Activated T-helper 2 cell treated with anti-CD3 and anti-CD28 coated beads, Interferon-gamma antibody, Interleukin-2, Interleukin-4, amounts not matched to agents 10 μg/mL and 5 μg/mL and 100 μg/mL, durations not matched to agents 14 hours and 24 hours and 36 hours (primary cell): Measurements from ENCODE around the gene GBGT1. TPM values are rescaled to one million over a fixed set of nuclear protein-coding genes. Genes with fewer than 3 reads are reported as not detected.

Experiments
- DNase-seq: peaks from one replicate; pipeline ENCODE4 v3.0.0; 2021; ENCODE audit warnings: low spot score
- H3K27ac Mint-ChIP-seq: one replicate; pipeline ENCODE4 v1.8.0; 2021; ENCODE audit warnings: mixed read lengths
- H3K27me3 Mint-ChIP-seq: one replicate; pipeline ENCODE4 v1.8.0; 2021; ENCODE audit warnings: low read depth, mixed read lengths
- H3K36me3 Mint-ChIP-seq: one replicate; pipeline ENCODE4 v1.8.0; 2021; ENCODE audit warnings: low read depth, mixed read lengths
- H3K4me1 Mint-ChIP-seq: one replicate; pipeline ENCODE4 v1.8.0; 2021; ENCODE audit warnings: low read depth, mixed read lengths
- H3K4me3 Mint-ChIP-seq: one replicate; pipeline ENCODE4 v1.8.0; 2021; ENCODE audit warnings: low read depth, mild to moderate bottlenecking, moderate library complexity, mixed read lengths
- H3K9me3 Mint-ChIP-seq: one replicate; pipeline ENCODE4 v1.8.0; 2021; ENCODE audit warnings: mixed read lengths
- intact Hi-C: fragments of 100-400 bp; cut with micrococcal nuclease; formaldehyde crosslinking; loops from one replicate; pipeline ENCODE4 v1.15.1; 2023
- total RNA-seq: library from RNA; stranded (reverse); gene quantifications from 2 replicates; pipeline ENCODE4 v1.2.3, GENCODE V29; 2022

Gene GBGT1
- total RNA-seq, 1 donor from 2014 or later = 6.8 TPM

DNA sequence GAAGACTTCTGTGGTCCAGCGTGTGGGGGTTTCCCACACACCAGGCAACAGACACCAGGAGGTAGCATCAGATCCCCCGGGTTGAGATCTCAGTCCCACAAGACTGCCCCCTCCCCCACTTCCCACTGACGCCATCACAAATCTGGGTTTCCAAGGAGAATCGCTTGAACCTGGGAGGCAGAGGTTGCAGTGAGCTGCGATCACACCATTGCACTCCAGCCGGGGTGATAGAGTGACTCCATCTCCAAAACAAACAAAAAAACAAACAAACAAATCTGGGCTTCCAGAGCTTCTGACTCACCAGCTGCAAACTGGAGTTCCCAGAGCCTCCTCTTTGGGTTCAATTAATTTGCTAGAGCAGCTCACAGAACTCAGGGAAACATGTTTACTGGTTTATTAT, 4.7 kb upstream of the GBGT1 start:
- peaks cover 10% of the 10 kb centered on the region for H3K27me3 Mint-ChIP-seq

DNA sequence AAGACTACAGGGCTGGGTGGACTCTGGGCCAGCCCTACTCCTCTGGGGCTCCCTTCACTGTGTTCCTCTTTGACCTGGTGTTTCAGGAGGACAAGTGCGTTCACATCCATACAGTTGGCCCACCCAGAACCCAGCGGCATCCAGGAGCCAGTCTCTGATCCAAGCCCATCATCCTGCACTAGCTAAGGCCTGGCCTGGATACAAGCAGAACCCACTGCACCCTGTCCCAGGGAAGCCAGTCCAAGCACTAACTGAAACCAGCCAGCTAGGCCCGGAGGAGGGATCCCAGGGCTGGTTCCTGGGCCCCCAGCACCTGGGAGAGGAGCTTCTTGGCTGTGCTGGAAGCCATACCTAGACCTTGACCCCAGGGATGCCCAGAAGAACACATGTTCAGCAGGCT, 4.1 kb upstream of the GBGT1 start:
- H3K9me3 Mint-ChIP-seq = no peaks in the 10 kb centered on the region
- H3K36me3 Mint-ChIP-seq = no peaks in the 10 kb centered on the region
- no peak overlapping the region for H3K27ac Mint-ChIP-seq
- H3K4me1 Mint-ChIP-seq = no peaks in the 10 kb centered on the region
- H3K4me3 Mint-ChIP-seq = no peak overlapping the region
- peaks cover 10% of the 10 kb centered on the region for H3K27me3 Mint-ChIP-seq
- intact Hi-C loops = no loop called here
- no peak for DNase-seq

More for the DNA sequence above, 4.7 kb upstream of the GBGT1 start:
- intact Hi-C loops = no loop called here
- Mint-ChIP-seq H3K36me3 (no peaks in the 10 kb centered on the region), H3K4me1 (no peaks in the 10 kb centered on the region), H3K27ac (no peak overlapping the region), H3K9me3 (no peaks in the 10 kb centered on the region), H3K4me3 (no peak overlapping the region)
- no peak for DNase-seq

DNA sequence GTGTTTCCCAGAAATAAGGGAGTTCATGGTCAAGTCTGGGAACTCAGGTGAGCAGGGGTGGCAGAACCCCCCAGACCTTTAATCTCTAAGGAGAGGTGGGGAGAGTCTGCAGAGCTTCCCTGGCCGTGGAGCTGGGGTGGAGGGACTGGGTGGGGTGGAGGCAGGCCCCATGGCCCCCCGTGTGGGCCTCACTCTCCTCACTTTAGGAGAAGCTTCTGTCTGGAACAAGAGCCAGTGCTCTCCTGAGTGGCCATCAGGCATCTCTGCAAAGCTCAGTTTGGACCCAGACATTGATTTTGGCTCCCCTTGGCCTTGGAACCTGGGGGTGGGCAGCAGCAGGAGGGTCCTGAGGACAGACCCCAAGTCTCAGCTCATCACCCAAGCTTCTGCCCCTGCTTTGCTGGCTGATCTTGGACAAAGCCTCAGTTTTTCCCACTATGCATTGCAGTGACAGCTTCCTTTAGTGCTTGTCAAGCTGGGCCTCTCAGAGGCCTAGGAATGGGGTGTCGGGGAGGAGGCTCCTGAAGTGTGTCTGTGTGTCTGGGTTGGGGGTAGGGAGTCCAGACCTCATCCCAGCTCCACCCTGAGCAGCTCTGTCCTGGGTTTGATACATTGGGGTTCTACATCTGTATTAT, 3.5 kb upstream of the GBGT1 start:
- intact Hi-C loops = no loop called here
- Mint-ChIP-seq H3K36me3 (no peaks in the 10 kb centered on the region), H3K4me1 (no peaks in the 10 kb centered on the region), H3K27me3 (peaks cover 8% of the 10 kb centered on the region), H3K4me3 (no peak overlapping the region), H3K27ac (no peak overlapping the region), H3K9me3 (no peaks in the 10 kb centered on the region)
- DNase-seq = no peak

DNA sequence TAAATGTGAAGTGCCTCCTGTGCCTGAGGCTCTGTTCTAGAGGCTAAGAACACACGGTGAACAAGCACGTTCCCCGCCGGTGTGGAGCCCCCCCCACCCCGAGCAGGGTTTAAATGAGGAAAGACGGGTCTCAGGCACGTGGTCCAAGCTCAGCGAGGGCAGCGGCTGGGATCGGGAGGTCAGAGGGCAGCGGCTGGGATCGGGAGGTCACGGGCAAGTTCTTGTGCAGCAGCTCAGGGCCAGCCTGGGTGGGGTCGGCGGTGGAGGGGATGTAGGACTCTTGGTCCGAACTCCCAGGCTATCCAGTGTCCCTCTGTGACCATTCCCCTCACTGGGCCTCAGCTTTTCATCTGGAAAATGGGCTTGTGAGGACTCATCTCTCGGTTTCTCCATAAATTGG, 2.7 kb upstream of the GBGT1 start:
- DNase-seq = no peak
- H3K9me3 Mint-ChIP-seq = no peaks in the 10 kb centered on the region
- H3K27ac Mint-ChIP-seq = no peak overlapping the region
- peaks cover 4% of the 10 kb centered on the region for H3K36me3 Mint-ChIP-seq
- peaks cover 3% of the 10 kb centered on the region for H3K4me1 Mint-ChIP-seq
- intact Hi-C loops = no loop called here
- peaks cover 7% of the 10 kb centered on the region for H3K27me3 Mint-ChIP-seq
- H3K4me3 Mint-ChIP-seq = no peak overlapping the region

DNA sequence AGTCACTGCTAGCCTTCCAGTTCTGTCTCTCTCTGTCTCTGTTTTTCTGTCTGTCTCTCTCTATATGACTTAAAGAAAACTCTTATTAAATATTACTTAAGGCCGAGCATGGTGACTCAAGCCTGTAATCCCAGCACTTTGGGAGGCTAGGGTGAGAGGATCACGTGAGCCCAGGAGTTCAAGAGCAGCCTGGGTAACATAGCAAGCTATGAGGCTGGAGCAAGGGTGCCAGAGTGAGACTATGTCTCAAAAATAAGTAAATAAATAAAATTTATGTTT, 1.7 kb upstream of the GBGT1 start:
- intact Hi-C loops = no loop called here
- no peaks in the 10 kb centered on the region for H3K9me3 Mint-ChIP-seq
- no peak overlapping the region for H3K27ac Mint-ChIP-seq
- DNase-seq = no peak
- peaks cover 4% of the 10 kb centered on the region for H3K36me3 Mint-ChIP-seq
- peaks cover 7% of the 10 kb centered on the region for H3K27me3 Mint-ChIP-seq
- H3K4me1 Mint-ChIP-seq = peaks cover 3% of the 10 kb centered on the region
- no peak overlapping the region for H3K4me3 Mint-ChIP-seq

DNA sequence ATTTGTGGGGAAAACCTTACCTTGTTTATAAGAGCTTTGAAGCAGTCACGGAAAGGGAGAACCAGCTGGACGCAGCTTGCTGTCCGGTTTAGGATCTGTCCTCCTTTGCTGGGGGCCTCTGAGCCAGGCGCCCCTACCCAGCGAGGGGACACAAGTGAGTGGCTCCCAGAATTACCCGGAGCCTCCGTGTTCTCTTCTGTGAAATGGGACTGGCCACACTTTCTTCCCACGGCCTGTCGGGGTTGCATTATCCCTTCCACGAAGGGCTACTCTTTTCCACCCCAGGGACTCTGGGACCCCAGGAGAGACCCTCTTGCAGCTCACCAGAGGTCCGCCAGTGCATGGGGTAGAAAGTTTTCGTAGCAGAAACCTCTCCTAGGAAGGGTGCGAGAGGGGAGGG, 477 bp upstream of the GBGT1 start:
- no peak overlapping the region for H3K27ac Mint-ChIP-seq
- no peak for DNase-seq
- peaks cover 3% of the 10 kb centered on the region for H3K4me1 Mint-ChIP-seq
- peaks cover 7% of the 10 kb centered on the region for H3K27me3 Mint-ChIP-seq
- H3K4me3 Mint-ChIP-seq = peak overlapping the region; percentile 75
- intact Hi-C loops = no loop called here
- H3K36me3 Mint-ChIP-seq = peaks cover 4% of the 10 kb centered on the region
- H3K9me3 Mint-ChIP-seq = no peaks in the 10 kb centered on the region

DNA sequence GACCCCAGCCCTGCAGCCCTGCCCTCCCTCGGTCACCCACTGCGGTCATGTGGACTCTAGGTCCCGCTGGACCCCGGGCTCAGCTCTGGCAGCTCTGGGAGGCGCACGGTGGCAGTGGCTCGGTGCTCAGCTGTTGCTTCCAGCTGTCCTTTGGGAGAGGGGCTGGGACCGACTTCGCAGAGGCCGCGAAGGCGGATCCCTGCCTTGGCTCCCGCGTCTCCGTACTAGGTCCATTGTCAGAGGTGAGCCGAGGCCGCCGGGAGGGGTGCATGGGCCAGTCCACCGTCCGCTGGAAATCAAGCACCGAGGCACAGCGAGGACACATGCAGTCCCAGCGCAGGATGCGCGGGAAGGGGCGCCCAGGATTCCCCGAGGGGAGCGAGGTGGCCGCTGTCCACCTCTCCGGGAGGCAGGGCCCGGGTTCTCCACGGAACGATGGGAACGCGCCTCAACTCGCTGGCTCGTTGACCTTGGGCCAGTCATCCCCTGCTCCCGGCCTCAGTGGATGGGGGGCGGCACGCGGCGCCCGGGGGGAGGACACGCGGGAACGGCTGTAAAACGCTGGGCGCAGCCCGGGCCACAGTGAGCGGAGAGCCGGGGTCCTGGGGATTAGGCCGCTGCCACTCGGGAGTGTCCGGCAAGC, 732 bp downstream of the GBGT1 start:
- DNase-seq = no peak
- H3K4me1 Mint-ChIP-seq = peaks cover 3% of the 10 kb centered on the region
- intact Hi-C loops = no loop called here
- H3K27me3 Mint-ChIP-seq = peaks cover 7% of the 10 kb centered on the region
- H3K27ac Mint-ChIP-seq = no peak overlapping the region
- H3K36me3 Mint-ChIP-seq = peaks cover 4% of the 10 kb centered on the region
- no peaks in the 10 kb centered on the region for H3K9me3 Mint-ChIP-seq
- H3K4me3 Mint-ChIP-seq = peak overlapping the region; percentile 37

DNA sequence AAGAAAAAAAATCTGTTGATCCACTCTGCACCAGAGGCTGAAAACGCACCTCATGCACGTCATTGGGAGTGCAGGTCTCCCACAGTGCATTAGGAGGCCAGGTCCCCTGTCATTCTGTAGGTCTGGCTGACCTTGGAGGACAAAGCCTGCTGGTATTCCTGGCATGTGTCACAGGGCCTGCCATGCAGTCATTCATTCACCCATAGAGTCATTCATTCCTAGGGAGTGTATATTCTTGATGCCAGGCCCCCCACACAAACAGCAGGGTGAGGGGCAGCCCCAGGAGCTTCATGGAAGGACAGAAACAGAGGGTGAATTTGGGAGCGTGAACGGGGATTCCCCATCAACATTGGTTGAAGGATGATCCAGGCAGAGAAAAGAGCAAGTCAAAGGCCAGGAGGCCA, 2.2 kb downstream of the GBGT1 start:
- H3K27ac Mint-ChIP-seq = no peak overlapping the region
- H3K36me3 Mint-ChIP-seq = peaks cover 4% of the 10 kb centered on the region
- intact Hi-C loops = no loop called here
- H3K4me3 Mint-ChIP-seq = peak overlapping the region; percentile 55
- no peak for DNase-seq
- H3K27me3 Mint-ChIP-seq = peaks cover 9% of the 10 kb centered on the region
- H3K9me3 Mint-ChIP-seq = no peaks in the 10 kb centered on the region
- H3K4me1 Mint-ChIP-seq = peaks cover 3% of the 10 kb centered on the region

DNA sequence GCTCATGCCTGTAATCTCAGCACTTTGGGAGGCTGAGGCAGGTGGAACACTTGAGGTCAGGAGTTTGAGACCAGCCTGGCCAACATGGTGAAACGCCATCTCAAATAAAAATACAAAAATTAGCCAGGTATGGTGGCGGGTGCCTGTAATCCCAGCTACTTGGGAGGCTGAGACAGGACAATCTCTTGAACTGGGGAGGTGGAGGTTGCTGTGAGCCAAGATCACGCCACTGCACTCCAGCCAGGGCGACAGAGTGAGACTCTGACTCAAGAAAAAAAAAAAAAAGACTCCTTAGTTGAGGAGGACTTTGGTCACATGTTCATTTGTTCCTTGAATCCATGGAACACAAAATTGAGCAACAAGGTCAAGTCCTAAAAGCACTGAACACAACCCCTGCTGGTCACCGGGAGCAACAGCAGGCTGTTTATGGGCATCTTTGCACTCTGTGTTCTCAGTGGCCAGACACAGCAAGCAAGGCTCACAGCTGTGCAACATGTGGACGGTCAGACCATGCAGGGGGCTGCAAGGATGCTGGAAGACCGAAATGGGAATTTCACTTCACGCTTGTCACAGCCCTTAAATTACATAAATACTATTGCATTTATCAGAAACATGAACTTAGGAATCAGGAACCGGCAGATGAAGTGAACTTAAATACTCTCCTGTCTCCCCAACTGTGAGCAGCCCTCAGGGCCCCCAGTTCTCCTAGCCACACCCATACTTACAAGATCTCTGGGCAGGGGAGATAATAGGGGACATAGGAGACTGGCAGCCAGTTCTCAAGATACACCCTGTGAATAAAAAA, 2.8 kb downstream of the GBGT1 start:
- DNase-seq = no peak
- peaks cover 3% of the 10 kb centered on the region for H3K4me1 Mint-ChIP-seq
- H3K27ac Mint-ChIP-seq = no peak overlapping the region
- H3K9me3 Mint-ChIP-seq = no peaks in the 10 kb centered on the region
- peaks cover 4% of the 10 kb centered on the region for H3K36me3 Mint-ChIP-seq
- peaks cover 7% of the 10 kb centered on the region for H3K27me3 Mint-ChIP-seq
- peak overlapping the region; percentile 46 for H3K4me3 Mint-ChIP-seq
- intact Hi-C loops = no loop called here

DNA sequence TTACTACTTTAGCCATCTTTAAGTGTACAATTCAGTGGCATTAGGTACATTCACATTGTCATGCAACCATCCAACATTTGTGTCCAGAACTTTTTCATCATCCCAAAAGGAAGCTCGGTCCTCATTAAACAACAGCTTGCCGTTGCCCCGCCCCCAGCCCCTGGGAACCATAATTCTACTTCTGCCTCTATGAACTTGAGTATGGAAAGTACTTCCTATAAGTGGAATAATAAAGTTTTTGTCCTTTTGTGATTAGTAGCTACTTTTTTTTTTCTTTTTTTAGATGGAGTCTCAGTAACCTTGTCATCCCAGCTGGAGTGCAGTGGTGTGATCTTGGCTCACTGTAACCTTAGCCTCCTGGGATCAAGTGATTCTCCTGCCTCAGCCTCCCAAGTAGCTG, 5.0 kb downstream of the GBGT1 start:
- intact Hi-C loops = no loop called here
- Mint-ChIP-seq H3K4me3 (no peak overlapping the region), H3K4me1 (peaks cover 3% of the 10 kb centered on the region), H3K27me3 (peaks cover 5% of the 10 kb centered on the region), H3K9me3 (no peaks in the 10 kb centered on the region), H3K36me3 (peaks cover 4% of the 10 kb centered on the region), H3K27ac (no peak overlapping the region)
- no peak for DNase-seq

DNA sequence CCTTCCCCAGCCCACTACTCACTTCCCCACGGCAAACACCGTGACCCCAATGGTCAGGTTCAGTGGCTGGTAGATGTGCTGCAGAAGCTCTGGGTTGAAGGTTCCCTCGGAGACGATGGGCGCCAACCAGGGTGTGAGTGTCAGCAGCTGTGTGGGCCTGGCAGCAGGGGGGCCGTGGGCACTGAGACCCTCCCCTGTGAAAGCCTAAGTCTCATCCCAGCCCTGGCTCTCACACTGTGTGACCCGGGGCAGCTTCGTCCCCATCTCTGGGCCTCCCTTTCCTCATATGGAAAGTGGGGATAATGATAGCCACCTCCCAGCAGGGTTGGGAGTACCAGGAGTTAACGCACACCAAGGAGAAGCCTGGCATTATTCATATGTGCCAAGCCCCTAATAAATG, 8.6 kb downstream of the GBGT1 start:
- intact Hi-C loops = no loop called here
- no peak overlapping the region for H3K4me3 Mint-ChIP-seq
- no peaks in the 10 kb centered on the region for H3K9me3 Mint-ChIP-seq

DNA sequence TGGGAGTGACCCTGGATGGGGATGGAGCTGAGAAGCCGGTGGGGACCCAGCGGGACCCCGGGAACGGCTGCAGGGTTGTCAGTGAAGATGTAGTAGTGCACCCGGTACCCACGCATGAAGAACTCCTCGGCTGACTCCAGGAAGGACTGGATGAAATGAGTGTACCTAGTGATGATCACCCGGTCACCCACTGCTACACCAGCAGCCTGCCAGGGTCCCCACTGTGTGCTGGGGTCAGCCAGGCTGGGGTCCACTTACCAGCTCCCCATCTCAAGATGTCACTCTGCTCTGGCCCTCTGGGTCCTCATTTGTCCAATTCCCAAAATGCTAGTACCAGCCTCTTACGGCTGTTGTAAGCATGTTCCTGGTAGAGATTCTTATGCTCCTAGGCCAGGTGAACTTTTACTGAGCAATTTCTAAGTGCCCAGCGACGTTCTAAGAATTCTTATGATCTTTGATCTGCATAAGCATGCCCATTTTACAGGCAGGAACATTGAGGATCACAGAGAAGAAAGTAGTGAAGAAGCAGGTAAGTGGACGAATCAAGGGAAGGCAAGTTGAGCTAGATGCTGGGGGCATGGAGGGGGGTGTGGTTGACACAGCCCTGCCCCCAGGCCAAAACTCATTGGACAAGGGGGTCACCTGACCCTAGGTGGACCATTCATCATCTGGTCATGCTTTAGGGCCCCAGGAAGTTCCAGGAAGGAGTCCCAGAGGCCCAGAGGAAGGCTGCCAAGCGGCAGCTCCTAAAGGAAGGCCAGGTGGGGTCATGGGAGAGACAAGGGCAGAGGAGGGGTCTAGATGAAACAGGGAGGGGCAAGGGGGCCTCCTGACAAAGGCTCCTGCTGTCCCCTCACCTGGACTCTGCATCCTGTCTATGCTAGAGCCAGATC, 9.4 kb downstream of the GBGT1 start:
- DNase-seq = no peak
- H3K27me3 Mint-ChIP-seq = peaks cover 2% of the 10 kb centered on the region
- H3K36me3 Mint-ChIP-seq = no peaks in the 10 kb centered on the region
- H3K4me3 Mint-ChIP-seq = no peak overlapping the region
- no peaks in the 10 kb centered on the region for H3K9me3 Mint-ChIP-seq
- peaks cover 3% of the 10 kb centered on the region for H3K4me1 Mint-ChIP-seq
- intact Hi-C loops = no loop called here
- H3K27ac Mint-ChIP-seq = no peak overlapping the region

More for the DNA sequence above, 8.6 kb downstream of the GBGT1 start:
- H3K36me3 Mint-ChIP-seq = no peaks in the 10 kb centered on the region
- no peak overlapping the region for H3K27ac Mint-ChIP-seq
- H3K27me3 Mint-ChIP-seq = peaks cover 2% of the 10 kb centered on the region
- no peaks in the 10 kb centered on the region for H3K4me1 Mint-ChIP-seq
- no peak for DNase-seq
